ENCODE results near the gene INF2.

INF2 gene

GRCh38 chr14:104687601-104688504 lies 1.6 kb upstream of the INF2 start:
- DNase-seq (ENCODE audit: extremely low read depth in 1 of 2, low read depth in 1 of 2), result no peak

DNA sequence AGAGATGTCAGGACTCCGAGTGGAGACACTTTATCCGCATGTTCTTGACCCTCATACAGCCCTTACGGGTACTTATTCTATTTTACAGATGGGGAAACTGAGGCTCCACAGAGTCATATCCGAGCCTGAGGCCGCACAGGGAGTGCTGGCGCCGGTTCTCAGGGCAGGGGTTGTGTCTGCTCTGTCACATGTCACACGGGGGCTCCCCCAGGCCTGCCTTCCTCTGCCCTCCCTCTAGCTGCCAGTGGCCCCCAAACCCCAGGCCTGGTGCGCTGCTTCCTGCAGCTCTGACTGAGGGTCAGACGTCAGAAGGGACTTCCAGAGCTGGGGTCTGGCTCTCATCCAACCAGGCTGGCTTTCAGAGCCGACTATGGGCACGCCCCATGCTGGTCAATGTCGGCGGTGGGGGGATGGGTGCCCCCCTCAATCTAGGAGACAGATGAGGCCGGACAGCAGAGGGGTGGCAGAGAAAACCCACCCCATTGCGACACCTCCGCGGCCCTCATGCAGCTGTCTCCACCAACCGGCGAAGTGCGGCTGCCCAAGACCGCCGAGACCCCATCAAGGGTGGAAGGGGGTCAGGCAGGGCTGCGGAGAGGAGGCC lies 811 bp upstream of the INF2 start:
- no peak for DNase-seq (ENCODE audit: extremely low read depth in 1 of 2, low read depth in 1 of 2)

DNA sequence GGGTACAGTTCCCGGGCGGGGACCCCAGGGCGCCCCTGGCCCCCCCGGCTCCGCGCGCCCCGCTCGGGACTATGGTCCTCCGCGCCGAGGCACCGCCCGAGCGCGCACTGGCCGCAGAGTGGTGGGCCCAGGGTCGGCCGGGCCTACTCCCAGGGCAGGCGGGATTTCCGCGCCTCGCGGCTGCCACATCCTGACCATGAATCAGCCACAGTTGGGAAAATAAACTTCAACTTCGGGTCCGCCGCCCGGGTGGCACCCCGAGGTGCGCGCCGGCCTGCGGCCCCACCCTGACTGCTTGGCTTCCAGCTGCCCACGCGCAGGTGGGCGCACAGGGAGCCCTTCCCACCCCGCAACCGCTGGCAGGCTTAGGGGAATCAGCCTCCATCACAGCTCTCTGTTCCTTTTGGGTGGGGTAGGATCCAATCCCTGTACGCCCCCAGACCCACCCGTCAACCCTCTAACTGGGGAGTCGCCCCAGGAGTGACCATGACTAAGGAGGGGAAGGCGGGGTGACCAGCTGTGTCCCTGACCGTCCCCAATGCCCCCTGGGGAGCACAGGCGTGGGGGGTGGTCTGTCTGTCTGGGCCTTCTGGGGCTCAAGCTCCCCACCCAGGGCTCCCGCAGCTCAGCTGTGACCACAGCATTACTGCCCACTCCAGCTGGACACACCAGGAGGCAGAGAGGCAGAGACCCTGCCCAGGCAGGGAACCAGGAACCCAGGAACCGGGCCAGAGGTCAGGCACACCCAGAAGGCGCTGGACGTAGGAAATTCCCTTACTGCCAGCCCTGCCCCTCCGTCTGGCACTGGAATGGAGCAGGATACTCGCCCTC lies 678 bp downstream of the INF2 start:
- no peak for DNase-seq (ENCODE audit: extremely low read depth in 1 of 2, low read depth in 1 of 2)

DNA sequence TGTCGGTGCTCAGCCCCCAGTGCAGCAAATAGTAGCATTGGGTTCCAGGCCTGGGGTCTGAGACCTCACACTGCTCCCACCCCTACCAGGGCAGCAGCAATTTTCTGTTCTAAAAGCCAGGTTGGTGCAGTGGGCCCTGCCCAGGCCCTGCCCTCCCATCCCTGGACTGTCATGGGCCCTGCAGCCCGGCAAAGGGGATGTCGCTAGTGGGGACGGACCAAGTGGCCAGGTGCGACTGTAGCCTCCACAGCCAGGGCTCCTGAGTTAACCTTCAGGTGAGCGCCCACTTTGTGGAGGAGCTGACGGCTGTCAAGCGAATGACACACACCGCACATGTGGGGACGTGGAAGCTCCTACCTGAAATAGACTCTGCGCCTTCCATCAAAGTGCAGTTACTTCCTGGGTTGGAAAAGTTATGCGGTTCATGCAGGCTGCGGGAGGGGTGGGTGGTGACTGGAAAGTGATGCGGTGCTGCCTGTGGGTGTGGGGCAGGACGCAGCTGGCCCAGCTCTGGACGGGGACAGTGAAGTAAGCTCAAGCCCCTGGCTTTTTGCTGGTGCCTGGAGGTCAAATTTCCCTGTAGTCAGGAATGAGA lies 1.5 kb downstream of the INF2 start:
- DNase-seq (ENCODE audit: extremely low read depth in 1 of 2, low read depth in 1 of 2), result no peak

DNA sequence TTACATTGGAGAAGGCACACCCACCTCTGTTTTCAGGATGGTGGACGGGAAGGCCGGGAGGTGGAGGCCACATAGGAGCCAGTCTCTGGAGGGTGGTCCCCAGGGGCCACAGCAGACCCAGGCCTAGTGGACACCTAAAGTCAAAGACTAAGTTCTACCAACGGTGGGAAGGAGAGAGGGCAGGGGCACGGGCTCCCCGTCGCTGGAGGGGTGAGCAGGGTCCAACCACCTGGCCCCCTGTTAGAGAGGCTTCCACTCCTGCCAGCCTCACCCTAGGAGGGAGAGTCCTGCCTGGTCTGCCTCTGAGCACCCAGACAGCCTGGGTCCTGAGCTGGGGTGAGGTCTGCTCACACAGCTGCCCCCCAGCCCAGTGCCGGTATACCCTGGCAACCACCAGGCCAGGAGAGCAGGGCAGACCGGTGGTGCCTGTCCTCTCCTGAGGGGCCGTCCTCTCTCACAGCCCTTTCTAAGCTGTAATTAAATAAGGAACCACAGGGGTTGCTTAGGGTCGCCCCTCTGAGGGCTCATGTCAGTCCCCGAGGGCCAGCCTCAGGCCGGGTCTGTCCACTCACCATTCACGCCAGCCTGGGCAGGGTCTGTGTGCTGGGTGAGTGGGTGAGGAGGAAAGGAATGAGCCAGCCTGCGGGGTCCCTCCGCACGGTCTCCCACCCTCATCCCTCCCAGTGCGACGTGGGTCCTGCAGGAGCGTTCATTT lies 2.3 kb downstream of the INF2 start:
- no peak for DNase-seq (ENCODE audit: extremely low read depth in 1 of 2, low read depth in 1 of 2)

DNA sequence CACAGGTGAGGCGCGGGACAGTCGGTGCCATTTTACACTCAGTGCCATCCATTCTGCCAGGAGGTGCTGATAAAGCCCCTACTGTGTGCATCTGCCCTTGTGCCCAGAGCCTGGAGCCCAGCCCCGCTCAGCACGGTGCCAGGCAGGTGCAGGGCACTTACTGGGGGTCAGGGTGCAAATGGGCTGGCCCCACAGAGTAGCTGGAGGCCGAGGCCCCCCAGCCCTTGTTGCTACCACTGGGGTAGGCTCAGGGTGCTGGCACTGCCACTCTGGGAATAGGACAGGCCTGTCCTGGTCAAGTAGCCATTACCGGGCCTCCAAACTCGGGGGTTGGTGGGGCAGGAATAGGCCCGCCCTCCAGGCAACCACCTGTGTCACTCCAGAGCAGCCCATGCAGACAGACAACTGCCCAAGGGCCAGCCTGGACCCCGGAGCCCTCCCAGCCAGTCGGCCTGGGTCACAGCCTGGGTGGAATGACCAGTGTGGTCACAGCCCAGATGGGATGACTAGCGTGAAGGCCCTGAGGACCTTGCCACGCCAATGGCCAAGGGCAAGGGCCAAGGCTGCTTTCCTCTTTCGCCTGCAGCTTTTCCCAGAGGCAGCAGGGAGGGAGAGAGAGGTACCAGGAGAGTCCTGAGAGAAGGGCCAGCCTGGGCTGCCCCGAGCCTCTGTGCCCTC lies 3.0 kb downstream of the INF2 start:
- no peak for DNase-seq (ENCODE audit: extremely low read depth in 1 of 2, low read depth in 1 of 2)

GRCh38 chr14:104692939-104693315 lies 3.5 kb downstream of the INF2 start:
- no peak for DNase-seq (ENCODE audit: extremely low read depth in 1 of 2, low read depth in 1 of 2)

DNA sequence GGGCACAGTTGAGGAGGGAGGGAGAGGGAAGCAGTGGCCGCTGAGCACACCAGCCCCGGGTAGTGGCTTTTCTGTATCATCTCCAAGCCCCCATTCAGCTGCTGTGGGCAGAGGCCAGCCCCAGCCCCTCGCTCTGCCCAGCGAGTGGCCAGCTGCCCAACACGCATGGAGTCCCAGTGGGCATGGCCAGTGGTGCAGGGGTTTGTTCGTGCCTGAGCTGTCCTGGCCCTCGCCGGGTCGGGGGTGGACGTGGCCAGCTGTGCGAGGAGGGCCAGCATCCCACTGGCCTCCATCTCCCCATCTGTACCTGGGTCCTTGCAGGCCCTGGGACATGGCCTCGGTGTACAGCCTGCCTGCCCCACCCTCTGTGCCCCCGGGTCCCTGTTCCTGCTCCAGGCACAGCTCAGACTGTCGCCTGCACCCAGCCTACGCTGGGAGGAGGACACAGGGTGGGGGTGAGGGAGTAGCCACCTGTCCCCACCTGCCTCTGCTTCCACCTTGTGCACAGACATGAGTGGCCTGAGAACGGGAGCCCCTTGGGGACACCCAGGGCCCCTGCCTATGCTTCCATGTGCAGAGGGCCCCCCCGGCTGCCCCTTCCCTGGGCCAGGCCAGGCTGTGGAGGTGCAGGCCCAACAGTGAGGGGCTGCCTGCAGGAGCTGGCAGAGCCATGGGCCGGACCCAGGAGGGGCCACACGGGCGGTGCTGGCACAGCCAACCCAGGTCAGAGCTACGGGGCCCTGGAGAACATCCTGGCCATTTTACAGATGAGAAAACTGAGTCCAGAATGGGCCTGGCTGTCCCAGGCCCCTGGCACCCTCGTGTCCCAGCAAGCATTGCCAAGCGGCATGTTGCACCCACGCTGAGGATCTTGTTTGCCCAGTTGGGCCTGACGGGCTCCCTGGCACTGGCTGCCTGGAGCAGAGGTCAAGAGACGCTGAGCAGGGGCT lies 4.3 kb downstream of the INF2 start:
- no peak for DNase-seq (ENCODE audit: extremely low read depth in 1 of 2, low read depth in 1 of 2)

DNA sequence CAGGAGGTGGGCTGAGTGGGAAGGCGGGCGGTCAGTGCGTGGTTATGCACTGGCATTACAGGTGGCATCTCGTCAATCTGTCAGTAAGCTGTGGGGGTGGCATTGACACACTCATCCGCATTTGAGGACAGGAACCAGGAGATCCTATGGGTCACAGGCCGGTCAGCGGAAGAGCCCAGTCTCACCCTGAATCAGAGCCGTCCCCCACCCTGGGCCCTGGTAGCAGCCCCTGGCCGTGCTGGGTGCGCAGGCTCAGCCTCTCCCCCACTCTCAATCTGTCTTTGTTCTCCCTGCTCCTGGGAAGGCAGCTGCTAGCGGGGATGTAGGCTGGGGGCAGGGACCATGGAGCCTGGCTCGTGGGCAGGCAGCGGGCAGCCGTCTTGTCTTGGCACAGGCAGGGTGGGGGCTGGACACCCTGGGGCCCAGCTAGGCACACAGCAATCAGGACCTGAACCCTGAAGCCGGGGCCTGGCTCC lies 5.1 kb downstream of the INF2 start:
- DNase-seq (ENCODE audit: extremely low read depth in 1 of 2, low read depth in 1 of 2), result no peak

DNA sequence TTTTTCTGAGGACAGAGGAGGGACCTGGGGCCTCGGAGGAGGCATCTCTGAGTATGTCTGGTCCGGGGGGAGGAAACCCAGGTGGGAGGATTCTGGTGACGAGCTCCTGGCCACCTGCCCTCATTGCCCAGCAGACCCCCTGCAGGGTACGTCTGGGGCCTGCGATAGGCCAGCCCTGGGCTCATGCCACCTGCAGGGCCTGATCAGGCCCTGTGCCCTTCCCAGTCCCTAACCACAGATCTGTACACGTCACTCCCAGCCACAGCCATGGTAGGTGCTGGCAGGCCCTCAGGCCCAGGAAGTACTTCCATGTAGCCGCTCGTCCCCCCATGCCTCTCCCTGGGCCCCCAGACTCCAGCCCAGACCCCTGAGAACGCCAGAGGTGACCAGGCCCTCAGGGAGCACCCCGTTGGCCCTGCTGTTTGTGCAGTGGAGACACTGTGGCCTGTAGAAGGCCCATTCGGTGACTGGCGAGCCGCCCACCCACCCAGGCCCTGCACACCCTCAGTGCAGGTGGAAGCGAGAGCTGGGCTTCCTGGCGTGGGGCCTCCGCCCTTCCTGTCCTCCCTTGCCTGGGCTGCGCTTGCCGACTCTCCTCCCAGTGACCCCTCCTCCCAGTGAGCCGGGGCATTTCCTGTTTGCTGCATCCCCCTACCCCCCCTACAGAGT lies 5.7 kb downstream of the INF2 start:
- DNase-seq (ENCODE audit: extremely low read depth in 1 of 2, low read depth in 1 of 2), result no peak

GRCh38 chr14:104695660-104696000 lies 6.2 kb downstream of the INF2 start:
- DNase-seq (ENCODE audit: extremely low read depth in 1 of 2, low read depth in 1 of 2), result no peak

GRCh38 chr14:104696671-104697316 lies 7.4 kb downstream of the INF2 start:
- no peak for DNase-seq (ENCODE audit: extremely low read depth in 1 of 2, low read depth in 1 of 2)

DNA sequence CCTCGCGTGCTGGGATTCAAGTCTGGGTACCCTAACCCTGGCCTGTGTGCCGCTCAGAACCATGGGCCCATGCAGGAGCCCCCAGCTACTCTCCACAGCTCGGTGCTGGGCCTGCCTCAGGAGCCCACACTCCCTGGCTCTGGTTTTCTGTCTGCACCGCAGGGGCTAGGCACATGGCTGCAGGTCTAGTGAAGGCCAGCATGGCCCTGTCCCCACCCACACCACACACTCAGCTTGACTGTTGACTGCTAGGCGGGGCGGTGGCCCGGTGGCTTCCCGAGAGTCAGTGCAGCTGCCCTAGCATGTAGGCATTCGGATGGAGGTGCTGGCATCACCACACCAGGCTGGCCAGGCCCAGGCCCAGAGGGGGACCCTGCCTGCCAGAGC lies 7.9 kb downstream of the INF2 start:
- DNase-seq (ENCODE audit: extremely low read depth in 1 of 2, low read depth in 1 of 2), result no peak

DNA sequence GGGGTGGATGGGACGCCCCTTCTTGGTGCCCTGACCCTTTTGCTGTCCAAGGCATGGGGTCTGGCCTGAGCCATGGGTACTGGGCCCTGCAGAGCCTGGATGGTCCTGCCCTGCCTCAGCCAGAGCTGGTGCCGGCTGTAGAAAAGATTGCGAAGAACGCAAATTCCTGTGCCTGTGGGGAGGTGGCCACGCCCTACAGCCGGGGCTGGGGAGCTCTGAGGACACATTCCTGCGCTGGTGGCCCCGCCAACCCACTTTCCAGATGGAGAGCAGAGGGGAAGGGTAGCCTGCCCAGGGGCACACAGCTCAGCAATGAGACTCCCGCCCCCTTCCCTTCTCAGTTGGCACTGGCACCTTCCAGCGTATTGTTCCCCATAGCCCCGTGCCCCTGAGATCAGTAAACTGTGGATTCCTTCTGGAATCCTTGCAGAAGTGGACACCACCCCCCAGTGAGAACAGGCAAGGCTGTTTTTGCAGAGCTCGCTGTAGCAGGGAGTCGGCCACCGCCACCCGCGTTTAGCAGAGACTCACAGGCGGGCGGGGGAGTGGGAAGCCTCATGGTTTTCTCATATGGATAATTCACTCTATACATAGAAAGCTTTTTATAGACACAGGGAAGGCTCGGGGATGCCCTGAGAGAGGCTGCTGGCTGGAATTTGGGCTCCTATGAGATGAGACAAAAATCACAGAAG lies 8.6 kb downstream of the INF2 start:
- DNase-seq (ENCODE audit: extremely low read depth in 1 of 2, low read depth in 1 of 2), result no peak

GRCh38 chr14:104698688-104699425 lies 9.4 kb downstream of the INF2 start:
- DNase-seq (ENCODE audit: extremely low read depth in 1 of 2, low read depth in 1 of 2), result no peak

DNA sequence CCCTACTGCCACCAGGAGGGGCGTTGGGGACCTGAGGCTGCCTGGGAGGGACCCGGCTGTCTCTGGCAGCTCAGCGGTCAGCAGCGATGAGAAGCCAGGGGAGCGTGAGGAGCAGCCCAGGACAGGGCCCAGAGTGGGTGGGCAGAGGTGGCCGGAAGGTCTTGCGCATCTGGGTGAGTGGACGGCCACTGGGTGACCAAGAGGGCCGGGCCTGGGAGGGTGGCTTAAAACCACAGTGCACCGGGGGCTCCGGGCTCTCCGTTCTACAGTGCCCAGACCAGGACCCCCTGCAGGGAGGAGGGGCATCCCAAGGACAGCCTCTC lies 10.0 kb downstream of the INF2 start:
- no peak for DNase-seq (ENCODE audit: extremely low read depth in 1 of 2, low read depth in 1 of 2)

GRCh38 chr14:104700225-104700651 lies 10.8 kb downstream of the INF2 start:
- DNase-seq (ENCODE audit: extremely low read depth in 1 of 2, low read depth in 1 of 2), result no peak

Measured in stimulated activated CD8-positive, alpha-beta memory T cell treated with anti-CD3 and anti-CD28 coated beads, Interleukin-7, amount 100 ng/mL, for 48 hours (primary cell).